ENCODE data around the gene MPP2.

DNA sequence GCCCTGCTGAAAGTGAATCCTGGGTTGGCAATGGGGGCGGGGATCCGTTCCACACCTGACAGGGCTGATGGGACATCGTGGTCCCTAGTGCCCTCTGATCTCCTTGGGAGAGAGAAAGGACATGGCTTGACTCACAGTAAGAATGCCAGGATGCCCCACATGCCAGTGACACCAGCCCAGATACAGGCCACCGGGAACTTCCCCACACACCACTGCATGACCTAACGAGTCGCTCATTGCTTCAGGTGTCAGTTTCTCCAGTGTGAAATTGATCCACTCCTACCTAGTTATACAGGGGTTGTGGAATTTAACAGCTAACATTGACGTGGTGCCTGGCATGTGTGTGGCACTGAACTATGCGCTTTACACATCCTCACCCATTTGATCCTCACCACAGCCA lies 52.8 kb downstream of the MPP2 start:
- TF ChIP-seq, protein P1, sequence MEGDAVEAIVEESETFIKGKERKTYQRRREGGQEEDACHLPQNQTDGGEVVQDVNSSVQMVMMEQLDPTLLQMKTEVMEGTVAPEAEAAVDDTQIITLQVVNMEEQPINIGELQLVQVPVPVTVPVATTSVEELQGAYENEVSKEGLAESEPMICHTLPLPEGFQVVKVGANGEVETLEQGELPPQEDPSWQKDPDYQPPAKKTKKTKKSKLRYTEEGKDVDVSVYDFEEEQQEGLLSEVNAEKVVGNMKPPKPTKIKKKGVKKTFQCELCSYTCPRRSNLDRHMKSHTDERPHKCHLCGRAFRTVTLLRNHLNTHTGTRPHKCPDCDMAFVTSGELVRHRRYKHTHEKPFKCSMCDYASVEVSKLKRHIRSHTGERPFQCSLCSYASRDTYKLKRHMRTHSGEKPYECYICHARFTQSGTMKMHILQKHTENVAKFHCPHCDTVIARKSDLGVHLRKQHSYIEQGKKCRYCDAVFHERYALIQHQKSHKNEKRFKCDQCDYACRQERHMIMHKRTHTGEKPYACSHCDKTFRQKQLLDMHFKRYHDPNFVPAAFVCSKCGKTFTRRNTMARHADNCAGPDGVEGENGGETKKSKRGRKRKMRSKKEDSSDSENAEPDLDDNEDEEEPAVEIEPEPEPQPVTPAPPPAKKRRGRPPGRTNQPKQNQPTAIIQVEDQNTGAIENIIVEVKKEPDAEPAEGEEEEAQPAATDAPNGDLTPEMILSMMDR (IDR thresholded peaks at IDR 0.05; ENCODE audit: low read length): no peak
- TF ChIP-seq EZH2 (optimal IDR thresholded peaks at IDR 0.05; ENCODE audit: low read depth, low read length) (no peak), EZH2phosphoT487 (IDR thresholded peaks at IDR 0.05; ENCODE audit: low read length) (no peak)

All from MM.1S (cell line).